GM10248 (cell line): Measurements from ENCODE around the gene NKAIN4.

Source experiments
- CTCF ChIA-PET: fragments of 300-600 bp; sonication (Branson Sonifier 250); formaldehyde crosslinking; extraction: SDS; loops from one replicate; lab custom pipeline; 2021; ENCODE audit warnings: antibody characterized with exemption; lab: Yijun Ruan, JAX
- POLR2A ChIA-PET: fragments of 350-650 bp; sonication (Branson Sonifier 250); formaldehyde crosslinking; extraction: SDS; loops from one replicate; lab custom pipeline; 2020; ENCODE audit warnings: antibody characterized with exemption; lab: Yijun Ruan, JAX
- DNase-seq: peaks from one replicate; pipeline ENCODE4 v3.0.0; 2012; ENCODE audit errors: extremely low spot score
- TF ChIP-seq, protein P1 (sequence below): IDR thresholded peaks from 2 replicates; pipeline ENCODE4 v1.5.1; 2012; ENCODE audit warnings: mild to moderate bottlenecking, low read depth; ENCODE audit errors: extremely low read depth, missing control alignments, control extremely low read depth

NKAIN4 gene

DNA sequence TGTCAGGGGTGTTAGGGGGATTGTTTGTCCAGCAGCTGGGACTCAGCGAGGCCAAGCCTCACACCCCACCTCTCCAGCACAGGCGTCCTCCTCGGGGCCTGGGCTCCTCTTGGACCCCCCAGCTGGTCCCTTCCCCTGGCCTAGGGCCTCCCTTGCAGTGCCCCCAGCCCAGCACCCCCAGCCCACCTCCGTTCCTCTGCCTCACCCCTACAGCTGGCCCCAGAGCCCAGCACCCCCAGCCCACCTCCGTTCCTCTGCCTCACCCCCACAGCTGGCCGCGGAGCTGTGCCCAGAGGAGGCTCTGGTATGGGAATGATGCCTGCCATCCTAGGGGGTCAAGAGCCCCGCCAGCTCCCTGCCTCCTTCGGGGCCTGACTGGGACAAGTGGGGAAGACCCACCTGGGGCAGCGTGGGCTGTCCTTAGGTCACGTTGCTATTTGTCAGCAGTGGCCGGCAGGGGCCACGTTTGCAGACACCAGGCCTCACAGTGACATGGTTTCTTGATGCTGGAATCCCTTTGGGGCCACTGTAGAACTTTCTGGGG lies 30.8 kb upstream of the NKAIN4 start:
- POLR2A ChIA-PET, result no interaction called here

DNA sequence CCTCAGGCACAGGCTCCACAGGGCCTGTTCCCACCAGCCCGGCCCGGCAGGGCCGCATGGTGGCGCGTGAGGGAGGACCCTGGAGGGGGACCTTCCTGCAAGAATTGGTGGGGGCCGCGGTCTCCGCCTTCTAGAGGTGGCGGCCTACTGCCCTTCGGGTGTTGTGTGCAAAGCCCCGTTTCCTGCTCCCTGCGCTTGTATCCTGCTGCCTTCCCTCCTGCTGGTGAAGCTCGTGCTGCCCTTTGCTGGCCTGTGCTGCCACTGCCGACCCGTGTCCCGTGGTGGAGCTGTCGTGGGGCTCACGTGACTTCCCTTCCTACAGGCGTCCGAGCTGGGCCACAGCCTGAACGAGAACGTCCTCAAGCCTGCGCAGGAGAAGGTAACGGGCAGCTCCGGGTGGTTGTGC lies 30.3 kb upstream of the NKAIN4 start:
- no peak for DNase-seq
- ChIA-PET CTCF (no interaction called here), POLR2A (no interaction called here)

More for the DNA sequence above, 30.8 kb upstream of the NKAIN4 start:
- CTCF ChIA-PET, result no interaction called here
- no peak for DNase-seq
- TF ChIP-seq, protein P1, sequence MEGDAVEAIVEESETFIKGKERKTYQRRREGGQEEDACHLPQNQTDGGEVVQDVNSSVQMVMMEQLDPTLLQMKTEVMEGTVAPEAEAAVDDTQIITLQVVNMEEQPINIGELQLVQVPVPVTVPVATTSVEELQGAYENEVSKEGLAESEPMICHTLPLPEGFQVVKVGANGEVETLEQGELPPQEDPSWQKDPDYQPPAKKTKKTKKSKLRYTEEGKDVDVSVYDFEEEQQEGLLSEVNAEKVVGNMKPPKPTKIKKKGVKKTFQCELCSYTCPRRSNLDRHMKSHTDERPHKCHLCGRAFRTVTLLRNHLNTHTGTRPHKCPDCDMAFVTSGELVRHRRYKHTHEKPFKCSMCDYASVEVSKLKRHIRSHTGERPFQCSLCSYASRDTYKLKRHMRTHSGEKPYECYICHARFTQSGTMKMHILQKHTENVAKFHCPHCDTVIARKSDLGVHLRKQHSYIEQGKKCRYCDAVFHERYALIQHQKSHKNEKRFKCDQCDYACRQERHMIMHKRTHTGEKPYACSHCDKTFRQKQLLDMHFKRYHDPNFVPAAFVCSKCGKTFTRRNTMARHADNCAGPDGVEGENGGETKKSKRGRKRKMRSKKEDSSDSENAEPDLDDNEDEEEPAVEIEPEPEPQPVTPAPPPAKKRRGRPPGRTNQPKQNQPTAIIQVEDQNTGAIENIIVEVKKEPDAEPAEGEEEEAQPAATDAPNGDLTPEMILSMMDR, result no peak

DNA sequence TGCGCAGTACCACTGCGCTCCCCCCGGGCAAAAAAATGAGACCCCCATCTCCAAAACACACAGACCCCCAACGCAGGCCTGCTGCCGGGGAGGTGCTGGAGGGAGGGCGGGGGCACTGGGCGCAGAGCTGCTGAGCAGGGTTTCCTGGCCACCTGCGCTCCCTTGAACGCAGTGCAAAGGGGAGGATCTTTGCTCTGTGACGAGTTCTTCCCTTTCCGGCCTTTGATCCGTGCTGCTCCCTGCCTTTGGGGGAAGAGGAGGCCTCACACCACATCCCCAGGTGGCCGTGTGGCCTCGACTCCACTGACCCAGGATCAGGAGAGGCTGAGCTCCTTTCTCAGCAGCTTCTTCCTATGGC lies 29.8 kb upstream of the NKAIN4 start:
- no peak for DNase-seq
- POLR2A ChIA-PET, result interaction anchor here (1.1 kb wide), 1 partner anchor 46 kb away, joined by 3 read pairs; no protein-coding TSS in a partner anchor
- TF ChIP-seq, protein P1, result no peak
- CTCF ChIA-PET, result no interaction called here

More for the DNA sequence above, 30.3 kb upstream of the NKAIN4 start:
- TF ChIP-seq, protein P1, result no peak

DNA sequence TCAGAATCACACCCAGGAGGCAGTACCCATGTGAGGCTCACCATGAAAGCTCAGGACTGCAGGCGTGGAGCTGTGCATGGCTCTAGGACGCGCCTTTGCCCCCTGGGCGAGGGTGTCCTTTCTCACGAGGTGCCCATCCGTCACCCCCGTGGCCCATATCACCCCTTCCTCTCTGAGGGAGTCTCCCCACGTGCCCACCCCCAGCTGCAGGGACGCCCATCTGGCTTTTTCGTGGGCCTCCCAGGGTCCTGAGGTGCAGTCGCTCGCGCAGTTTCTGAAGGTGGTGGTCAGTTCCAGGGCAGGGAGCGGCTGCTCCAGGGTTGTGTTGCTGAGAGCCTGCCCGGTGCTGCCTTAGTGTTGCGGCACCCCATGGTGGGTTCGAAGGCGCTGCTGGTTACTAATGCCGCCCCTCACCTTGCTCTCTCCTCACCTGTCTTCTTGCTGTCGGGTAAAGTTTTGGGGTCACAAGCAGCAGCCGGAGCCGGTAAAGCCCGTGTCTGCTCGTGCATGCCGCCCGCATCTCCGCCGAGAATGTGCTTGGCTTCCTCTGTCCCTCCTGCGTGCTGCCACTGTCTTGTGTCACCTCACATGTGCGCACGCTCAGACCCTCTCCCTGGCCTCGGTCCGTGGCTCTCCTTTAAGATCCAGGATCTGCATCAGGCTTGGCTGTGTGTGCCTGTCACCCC lies 29.3 kb upstream of the NKAIN4 start:
- POLR2A ChIA-PET, result interaction anchor here (1.1 kb wide), 1 partner anchor 46 kb away, joined by 3 read pairs; no protein-coding TSS in a partner anchor
- TF ChIP-seq, protein P1, result no peak
- no peak for DNase-seq
- CTCF ChIA-PET, result interaction anchor here (1.2 kb wide), 1 partner anchor 27 kb away, joined by 3 read pairs; no protein-coding TSS in a partner anchor

DNA sequence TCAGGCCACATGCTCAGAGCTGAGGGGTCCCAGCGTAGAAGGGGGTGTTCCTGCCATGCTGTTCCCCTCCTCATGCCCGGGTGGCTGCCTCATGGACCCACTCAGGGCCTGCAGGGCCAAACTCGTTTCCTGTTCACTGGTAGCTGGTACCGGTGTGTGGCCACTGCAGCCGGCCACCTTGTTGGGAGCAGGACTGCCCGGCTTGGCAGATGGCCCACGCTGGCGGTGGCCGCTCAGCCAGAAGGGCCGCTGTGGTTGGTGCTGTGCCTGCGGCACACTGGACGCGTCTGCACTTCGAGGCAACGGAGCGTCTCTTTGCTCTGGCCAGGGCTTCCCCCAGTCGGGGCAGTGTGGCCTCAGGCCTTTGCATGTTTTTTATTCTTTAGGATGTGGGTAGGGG lies 28.7 kb upstream of the NKAIN4 start:
- POLR2A ChIA-PET, result interaction anchor here (0.6 kb wide), 1 partner anchor 14 kb away, joined by 3 read pairs; no protein-coding TSS in a partner anchor
- no peak for DNase-seq
- CTCF ChIA-PET, result interaction anchor here (1.2 kb wide), 1 partner anchor 27 kb away, joined by 3 read pairs; no protein-coding TSS in a partner anchor
- TF ChIP-seq, protein P1, result no peak

DNA sequence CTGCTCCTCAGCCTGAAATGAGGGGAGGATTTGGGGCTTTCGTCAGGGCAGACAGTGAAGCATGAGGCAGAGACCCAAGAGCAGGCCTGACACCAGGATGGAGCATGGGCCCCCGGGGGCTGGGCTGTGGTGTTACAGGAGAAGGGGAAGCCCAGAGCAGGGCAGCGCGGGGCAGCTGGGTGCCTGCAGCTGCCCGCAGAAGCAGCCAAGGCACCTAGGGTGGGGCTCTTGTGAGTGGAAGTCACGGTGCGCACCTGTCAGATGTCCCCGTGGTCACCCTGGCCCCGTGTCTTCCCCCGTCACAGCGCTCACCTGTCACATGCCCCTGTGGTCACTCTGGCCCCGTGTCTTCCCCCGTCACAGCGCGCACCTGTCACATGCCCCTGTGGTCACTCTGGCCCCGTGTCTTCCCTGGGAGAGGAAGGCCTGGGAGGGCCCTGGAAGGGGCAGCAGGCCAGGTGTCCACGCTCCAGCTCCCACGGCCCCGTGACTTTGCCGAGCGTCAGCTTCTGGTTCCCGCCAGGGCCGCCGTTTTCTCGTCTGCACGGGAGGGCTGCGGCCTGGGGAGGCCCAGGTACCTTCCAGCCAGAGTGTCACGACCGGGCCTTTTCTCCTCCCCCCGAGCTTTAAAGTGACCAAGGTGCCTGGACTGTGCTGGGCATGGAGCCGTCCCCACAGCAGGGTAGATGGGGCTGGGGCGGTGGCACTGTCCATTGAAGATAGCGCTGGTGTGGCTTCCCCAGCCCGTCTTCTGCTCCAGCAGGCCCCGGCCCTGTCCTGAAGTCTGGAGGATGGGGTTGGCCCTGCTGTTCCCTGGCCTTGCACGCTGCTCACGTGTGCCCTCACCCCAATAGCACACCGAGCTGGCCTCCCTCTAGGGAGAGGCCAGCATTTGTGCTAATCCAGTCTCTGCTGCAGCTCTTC lies 27.7 kb upstream of the NKAIN4 start:
- DNase-seq, result no peak
- POLR2A ChIA-PET, result interaction anchor here (0.6 to 0.7 kb wide), 3 partner anchors 223 to 660 kb away, joined by 3 to 4 read pairs (median 3); no protein-coding TSS in a partner anchor
- CTCF ChIA-PET, result interaction anchor here (1.1 to 1.9 kb wide), 3 partner anchors 8 to 28 kb away, joined by 3 to 7 read pairs (median 4); partner anchors contain the start of gene ARFGAP1
- TF ChIP-seq, protein P1, result no peak
